IPS-NIHi7 (cell line): ENCODE data around the gene BRAP.
"Not testable (repeated sequence)": the region's sequence is repeated elsewhere in the genome, so short reads cannot be mapped to it uniquely, and the experiment has no call there.

Experiments used
- DNase-seq: peaks from one replicate; pipeline ENCODE4 v3.0.0; 2012; ENCODE audit warnings: mixed read lengths; ENCODE audit errors: extremely low spot score

BRAP gene

DNA sequence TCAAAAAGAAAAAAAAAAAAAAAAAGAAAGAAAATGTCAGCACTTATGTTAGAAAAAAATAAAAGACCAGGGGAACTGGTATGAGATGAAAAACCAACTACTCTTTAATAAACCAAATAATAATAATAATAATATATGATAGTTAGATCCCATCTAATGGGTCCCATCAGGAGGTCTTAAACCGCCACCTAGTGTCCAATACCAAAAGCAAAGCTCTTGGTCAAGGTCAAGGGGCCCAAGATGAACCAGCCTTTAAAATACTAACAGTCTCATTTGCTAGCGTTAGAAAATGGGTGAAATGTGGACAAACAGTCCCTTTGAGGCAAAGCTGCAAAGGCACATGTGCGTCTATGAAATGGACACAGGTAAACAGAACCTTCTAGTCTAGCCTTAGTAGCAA, 12.3 kb downstream of the BRAP start:
- no peak for DNase-seq

DNA sequence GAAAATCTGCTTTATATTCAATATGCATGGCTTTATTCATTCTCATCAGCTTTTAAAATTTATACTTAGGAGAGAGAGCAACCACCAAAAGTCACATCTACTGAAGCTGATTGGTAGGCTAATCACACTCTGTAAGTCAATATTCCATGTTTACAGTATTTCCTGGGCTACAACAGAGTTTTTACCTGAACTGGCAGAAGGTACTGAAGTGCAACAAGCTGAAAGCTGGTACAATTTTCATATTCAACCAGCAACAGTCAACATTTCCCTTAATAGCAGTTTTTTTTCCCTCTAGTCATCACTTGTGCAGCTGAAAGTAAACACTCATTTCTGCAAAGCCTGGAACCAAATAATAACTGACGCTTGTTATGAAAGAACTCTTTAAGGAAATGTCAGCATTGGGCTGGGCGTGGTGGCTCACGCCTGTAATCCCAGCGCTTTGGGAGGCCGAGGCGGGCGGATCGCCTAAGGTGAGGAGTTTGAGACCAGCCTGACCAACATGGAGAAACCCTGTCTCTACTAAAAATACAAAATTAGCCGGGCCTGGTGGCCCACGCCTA, 12.9 kb downstream of the BRAP start:
- DNase-seq, result no peak

DNA sequence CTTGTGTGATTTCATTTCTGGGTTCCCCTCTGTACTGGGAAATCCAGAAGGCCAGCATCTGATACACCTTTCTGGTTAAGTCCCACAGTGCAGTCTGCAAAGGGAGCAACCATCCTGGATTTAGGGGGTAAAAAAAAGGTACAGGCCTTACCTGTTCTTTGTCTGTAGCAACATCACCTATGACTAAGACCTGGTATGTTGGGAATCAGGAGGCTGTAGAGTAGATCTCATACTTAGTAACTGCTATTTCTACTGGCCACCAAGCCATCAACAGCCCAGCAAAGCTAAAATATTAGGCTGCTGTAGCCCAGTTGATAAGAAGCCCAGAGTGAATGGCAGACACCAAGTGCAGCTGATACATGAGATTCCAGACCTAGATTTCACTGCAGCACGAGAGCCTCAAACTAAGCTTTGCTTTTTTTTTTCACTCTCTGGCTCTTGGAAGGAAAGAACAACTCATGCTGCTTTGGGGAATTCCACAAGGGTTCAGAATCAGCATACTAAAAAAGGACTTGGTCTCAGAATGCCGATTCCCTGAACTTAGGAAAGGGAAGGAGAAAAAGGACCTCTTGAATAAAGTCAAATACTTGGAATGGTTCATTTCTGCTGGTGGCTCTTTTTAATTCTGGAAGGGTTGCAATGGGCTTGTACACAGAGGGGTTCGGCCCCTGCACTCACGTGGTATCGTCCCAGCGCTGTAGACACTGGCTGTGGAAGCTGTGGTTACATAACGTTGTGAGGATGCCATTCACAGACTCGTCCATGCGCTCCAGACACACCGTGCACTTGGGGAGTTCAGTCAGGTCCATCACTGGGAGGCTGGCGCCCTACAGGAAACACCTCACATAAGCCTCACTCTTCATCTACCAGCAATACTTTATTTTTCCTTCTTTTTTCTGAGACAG, 20.5 kb downstream of the BRAP start:
- no peak for DNase-seq

DNA sequence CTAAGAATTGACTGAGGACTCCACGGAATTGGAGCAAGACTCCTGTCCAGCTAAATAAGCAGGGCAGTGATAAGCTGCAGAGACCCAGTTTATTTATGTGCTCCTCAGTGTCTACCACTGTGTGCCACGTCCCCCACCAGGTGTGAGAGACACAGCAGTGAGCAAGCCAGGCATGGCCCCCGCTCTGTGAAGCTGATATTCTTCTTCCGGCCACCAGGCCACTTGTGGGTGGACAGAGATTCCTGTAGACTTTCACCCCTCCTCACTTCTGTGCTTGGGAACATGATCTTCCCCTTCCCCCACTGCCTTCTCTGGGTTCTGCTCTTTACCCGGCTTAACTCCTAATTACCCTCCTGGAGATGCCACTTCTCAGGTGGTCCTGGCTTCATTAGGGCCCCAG, 21.3 kb downstream of the BRAP start:
- no peak for DNase-seq

DNA sequence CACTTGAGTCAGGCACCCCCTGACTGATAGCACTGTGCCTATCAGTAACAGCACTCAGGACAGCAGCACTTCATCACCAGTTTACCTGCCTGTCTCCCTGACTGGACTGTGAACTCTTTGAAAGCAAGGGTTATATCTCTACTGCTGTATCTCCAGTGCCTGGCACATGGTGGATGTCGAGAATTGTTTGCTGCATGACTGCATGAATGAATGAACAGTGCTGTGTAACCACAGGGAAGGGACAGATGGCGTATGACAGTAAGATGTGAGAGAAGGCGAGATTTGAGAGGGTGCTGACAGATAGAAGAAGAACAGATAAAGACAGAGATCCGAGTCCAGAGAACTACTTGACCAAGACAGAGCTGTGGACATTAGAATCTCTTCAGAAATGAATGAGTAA, 29.7 kb downstream of the BRAP start:
- DNase-seq, result no peak

DNA sequence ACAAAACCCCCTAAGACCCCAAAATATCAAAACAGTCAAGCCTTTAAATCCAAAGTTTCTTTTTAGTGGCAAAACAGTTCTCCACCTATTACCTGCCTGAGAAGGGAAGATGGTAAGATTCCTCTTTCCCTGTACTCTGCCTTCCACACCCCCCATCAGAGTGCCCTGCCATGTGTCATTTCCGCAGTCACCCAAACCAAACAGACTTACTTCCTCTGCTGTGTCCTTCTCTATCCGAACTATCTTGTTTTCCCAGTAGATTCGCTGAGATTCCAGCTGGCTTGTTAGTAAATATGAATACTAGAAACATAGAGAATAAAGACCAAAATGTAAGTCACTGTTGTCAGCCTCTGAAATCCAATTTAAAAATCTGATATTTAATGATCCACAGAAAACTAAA, 30.4 kb downstream of the BRAP start:
- no peak for DNase-seq

DNA sequence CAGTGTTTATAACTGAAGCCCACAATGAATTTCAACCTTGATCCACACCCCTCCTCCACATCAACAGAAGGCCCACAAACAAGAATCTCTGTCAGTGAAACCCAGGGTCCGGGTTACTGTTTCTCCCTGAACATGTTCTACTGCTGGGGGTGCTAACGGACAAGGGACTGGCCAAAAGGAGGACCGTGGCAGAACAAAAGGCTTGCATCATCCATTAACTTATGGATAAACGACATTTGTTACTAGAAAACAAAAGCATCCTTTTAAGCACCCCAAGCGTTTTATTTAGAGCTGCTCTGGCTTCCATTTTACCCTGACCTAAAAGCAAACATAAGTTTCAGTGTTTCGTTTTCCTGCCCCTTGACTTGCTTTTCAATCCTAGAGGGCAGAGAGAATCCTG, 32.2 kb downstream of the BRAP start:
- DNase-seq, result no peak

DNA sequence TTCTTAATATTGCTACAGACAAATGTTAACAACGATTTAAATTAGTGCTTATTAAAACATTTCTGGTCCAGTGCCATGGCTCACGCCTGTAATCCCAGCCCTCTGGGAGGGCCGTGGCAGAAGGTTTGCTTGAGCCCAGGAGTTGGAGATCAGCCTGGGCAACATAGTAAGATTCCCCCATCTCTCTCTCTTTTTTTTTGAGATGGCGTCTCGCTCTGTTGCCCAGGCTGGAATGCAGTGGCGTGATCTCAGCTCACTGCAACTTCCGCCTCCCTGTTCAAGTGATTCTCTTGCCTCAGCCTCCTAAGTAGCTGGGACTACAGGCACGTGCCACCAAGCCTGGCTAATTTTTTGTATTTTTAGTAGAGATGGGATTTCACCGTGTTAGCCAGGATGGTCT, 33.2 kb downstream of the BRAP start:
- not testable (repeated sequence) for DNase-seq

DNA sequence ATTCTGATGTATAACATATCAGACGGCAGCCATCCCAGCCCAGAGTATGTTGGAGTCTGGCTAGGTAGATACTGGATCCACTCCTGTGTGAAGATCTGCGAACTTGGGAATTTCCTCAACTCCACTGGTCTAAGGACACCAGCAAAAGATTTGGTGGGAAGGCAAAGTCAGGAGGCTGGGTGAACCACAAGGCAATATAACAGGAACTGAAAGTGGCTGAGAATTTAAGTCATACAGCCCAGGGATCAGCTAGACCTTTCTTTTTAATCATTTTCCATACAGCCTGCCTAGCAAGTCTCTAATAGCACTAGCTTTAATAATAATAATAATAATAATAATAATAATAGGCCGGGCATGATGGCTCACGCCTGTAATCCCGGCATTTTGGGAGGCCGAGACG, 34.8 kb downstream of the BRAP start:
- DNase-seq, result no peak

DNA sequence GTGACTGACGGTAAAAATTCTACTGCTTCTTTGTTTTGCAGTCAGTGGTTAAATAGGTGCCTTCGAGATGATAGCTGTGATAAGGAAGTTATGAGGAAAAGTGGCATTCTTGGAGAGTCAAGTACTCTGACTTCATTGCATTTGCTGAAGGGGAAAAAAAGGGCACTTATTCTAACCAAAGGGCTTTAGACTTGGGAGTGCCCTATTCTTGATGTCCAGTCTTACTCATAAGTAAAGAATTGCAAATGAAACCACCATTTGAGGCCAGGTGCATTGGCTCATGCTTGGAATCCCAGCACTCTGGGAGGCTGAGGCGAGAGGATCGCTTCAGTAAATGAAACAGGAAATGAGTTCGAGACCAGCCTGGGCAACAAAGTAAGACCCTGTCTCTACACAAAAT, 40.3 kb downstream of the BRAP start:
- DNase-seq, result no peak

DNA sequence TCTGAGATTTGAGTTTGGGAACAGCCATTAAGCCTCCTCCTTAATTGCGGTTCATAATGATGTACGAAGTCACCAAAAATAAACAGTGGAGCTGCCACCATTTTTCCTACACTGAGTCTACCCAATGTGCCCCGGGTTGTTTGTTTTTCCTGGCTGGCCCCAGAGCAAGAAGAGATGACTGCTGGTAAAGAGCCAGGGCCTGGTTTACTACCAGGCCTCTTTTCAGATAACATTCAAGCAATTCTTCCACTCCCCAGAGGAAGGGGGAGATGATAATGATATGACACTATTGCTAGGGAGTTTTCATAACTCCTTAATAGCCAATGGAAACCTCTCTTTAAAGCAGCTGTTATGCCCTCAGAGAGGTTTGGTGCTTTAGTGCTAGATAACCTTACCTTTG, 42.3 kb downstream of the BRAP start:
- no peak for DNase-seq

DNA sequence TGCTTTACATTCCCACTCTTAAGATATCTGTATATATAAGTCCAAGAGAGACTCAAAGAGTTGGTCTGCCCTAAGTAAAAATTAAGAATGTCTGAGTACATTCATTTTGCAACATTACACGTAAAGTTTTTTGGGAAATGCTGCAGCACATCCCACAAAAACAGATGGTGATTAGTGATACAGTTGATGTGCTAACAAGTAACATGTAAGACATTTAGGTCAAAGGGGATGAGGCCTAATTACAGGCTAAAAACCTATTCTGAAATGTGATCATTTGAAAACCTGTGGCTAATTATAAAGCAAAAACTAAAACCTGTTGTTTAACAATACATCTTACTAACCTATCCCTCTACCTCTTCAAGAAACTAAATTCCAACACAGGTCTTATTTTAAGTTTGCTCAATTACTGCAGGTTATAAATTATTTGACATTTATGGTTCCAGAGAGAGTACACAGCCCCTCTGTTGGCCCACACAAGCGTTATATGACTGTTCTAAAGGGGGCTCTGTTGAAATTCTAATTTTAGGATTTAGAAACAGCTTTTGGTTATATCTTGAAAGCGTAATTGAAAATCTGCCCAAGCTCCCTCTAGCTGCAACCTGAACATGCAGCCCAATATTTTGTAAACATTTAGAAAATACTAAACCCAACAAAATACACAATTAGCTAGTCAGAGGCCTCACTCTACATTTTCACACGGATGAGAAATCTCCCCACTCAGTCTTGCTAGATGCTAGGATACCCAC, 42.9 kb downstream of the BRAP start:
- no peak for DNase-seq

DNA sequence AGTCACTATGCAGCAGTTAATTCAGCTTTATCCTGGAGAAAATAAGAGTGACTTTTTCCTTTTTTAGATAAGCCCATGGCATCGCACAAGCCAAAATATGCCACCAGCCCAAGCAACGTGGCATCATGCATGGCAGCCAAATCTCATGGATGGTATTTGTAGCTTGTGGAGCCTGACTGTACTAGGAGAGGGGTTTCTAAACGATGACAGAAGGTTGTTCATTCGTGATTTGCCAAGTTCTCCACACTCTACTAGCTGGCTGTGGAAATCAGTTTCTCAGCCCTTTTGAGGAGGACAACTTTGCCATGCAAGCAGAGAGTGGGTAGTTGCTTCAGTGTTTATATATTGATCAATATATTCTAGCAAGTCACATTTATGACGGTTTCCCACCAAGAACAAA, 45.2 kb downstream of the BRAP start:
- no peak for DNase-seq

DNA sequence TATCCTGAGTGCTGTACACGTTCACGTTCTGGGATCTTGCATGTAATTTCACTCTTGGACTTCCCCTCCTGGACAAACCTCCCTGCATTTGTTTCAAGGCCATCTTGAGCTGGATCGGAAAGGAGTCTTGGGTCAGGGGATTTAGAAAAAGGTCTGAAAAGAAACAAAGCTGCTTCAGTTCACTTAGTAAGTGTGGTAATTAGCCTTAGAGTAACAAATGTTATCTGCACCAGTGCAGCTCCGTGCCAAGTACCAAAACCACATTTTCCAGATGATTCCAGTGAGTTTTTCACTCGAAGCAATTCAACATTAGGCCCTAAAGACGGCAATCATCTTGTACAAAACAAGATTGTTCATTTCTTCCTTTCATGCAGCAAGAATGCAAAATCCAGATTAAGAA, 47.2 kb downstream of the BRAP start:
- no peak for DNase-seq

DNA sequence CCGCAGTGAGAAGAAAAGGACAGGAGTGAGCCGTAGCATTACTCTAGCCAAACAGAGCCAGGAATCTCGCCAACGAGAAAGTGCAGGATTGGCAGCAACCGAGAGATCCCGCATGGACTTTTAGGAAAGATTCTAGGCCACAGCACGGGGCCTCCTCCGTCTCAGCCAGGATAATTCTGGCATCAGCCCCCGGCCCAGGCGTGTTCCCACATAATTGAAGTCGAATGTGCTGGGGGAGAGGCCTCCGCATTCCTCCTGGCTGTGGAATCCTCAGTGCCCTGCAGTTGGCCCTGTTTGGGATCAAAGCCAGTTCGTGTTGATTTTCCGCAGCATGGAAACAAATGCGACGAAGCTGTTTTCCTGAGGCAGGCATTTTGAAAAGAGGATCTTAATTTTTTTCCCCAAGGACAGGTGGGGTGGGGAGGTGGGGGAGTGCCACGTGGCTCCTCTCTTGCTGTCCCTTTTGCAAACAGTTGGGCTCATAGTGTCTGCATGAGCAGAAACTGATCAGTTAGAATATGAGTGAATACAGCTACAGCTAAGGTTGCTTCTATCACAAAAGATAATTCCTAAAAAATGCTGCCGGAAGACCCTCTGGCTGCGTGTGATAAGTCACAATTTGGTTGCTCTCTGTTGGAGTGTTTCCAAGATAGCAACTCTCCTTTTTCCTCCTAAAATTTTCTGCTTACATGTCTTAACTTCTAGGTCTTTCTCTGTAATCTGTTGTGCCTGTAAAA, 49.4 kb downstream of the BRAP start:
- DNase-seq, result peak; percentile 82

DNA sequence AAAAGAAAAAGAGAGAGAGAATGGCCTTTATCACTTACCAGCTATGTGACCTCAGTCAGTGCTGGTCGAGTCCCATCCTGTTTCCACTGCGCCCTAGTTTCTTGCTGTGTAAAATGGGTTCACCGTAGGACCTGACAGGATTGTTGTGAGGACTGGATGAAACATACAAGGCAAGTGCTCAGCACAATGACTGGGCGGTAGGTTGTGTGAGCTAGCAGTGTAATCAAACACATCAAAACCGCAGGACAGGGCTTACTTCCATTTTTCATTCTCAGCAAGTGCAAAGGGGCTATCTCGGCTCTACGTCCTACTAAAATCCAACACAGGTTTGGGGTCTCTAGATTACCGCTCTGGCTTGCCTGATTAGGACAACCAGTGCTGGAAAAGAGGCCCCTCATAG, 50.2 kb downstream of the BRAP start:
- no peak for DNase-seq

DNA sequence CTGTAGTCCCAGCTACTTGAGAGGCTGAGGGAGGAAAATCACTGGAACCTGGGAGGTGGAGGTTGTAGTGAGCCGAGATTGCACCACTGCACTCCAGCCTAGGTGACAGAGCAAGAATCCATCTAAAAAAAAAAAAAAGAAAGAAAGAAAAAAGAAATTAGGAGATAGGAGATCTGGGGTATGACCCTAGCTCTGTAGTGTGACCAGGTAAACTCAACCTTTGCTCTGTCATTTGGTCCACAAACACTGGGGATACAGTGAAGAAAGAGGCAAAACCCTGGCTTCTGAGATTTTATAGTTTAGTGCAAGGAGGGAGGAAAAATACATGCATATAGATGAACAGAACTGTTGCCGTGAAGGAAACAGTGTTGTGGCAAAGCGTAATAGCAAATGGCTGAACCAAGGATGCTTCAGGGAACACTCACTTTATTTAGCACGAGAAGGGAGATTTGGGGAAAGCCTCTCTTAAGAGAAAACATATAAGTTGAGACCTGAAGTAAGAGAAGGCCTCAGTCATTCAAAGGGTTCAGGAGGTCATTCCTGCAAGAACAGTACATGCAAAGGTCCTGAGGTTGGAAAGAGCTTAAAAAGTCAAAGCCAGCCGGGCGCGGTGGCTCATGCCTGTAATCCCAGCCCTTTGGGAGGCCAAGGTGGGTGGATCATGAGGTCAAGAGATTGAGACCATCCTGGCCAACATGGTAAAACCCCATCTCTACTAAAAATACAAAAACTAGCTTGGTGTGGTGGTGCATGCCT, 57.1 kb downstream of the BRAP start:
- DNase-seq, result no peak

DNA sequence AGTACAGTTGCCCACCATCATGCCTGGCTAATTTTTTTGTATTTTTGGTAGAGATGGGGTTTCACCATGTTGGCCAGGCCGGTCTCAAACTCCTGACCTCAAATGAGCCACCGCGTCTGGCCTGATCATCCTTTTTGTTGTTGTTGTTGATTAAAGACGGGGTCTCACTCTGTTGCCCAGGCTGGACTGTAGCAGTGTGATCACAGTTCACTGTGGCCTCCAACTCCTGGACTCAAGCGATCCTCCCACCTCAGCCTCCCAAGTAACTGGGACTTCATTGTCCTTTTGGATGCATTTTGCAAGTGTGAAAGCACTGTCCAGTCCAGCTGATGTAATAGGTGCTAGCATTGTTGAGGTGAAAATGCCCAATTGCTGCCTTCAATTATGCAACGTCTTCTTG, 59.5 kb downstream of the BRAP start:
- no peak for DNase-seq

DNA sequence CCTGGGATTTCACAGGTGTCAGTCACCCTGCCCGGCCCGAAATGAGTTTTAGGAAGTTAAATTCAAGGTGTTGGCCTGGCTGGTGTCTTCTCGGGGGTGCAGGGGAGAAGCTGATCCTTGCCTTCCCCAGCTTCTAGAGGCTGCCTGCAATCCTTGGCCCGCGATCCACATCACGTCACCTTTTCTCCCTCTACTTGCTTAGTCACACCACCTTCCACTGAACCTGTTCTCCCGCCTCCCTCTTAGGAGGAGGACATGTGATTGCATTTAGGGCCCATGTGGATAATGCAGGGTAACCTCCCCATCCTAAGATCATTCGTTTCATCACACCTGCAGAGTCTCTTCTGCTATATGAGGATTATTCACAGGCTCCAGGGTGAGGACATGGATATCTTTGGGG, 61.2 kb downstream of the BRAP start:
- no peak for DNase-seq

DNA sequence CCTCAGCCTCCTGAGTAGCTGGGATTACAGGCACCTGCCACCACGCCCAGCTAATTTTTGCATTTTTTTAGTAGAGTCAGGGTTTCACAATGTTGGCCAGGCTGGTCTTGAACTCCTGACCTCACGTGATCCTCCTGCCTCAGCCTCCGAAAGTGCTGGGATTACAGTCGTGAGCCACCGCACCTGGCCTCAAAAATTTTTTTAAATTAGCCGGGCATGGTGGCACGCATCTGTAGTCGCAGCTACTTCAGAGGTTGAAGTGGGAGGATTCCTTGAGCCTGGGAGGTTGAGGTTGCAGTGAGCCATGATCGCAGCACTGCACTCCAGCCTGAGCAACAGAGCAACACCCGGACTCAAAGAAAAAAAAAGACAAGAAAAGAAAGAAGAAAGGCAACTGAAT, 67.9 kb downstream of the BRAP start:
- DNase-seq, result not testable (repeated sequence)

DNA sequence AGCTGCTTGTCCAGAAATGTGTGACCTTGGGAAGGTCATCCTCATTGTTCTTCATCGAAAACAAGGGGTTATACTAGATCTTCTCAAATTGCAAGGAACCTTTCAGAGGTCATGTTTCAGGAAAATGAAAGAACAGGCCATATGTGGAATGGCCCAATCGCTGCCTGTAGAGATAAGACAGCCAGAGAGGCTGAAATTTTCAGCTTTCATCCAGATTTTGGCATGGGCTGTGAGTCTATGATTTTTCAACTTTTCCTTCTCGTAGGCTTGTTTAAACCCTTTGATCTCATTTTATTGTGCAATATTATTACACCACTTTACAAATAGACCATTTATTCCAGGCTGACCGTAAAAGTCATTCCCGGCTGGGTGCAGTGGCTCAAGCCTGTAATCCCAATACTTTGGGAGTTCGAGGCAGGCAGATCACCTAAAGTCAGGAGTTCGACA, 69.6 kb downstream of the BRAP start:
- DNase-seq, result no peak
